ENCODE results near the gene HES7.

DNA sequence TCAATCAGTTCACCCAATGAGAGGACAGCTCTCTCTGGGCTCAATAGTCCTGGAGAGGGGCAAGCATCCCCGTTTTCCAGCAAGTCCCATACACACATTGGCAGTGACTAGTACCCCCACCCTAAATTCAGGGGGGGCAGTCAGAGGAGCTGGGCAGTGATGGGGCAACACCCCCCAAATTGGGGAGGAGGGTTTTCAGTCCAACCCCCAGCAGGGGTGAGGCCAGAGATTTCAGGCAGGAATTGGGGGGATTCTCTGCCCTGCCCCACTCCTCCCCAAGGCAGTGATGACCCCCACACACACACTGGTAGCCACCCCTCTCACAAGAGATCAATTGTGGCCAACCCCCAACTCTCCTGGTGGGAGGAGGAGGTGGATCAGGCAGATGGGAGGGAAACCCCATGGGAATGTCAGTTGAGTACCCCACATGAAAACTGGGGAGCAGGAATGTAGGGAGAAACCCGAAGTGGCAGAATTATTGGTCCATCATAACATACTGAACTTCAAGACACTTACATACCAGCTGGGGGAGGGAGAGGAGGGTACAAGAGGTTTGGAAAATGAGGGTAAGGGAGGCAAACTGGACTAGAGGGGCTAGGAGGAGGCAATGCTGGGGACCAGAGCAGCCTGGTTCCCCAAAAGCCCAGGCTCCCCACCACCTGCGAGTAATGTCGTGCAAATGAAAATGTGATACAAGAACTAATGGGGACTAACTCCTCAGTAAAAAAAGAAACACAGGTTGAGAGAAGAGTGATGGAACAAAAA lies 35.7 kb upstream of the HES7 start:
- no peak for TF ChIP-seq POLR2A (IDR thresholded peaks at IDR 0.05)
- TF ChIP-seq, protein P1, sequence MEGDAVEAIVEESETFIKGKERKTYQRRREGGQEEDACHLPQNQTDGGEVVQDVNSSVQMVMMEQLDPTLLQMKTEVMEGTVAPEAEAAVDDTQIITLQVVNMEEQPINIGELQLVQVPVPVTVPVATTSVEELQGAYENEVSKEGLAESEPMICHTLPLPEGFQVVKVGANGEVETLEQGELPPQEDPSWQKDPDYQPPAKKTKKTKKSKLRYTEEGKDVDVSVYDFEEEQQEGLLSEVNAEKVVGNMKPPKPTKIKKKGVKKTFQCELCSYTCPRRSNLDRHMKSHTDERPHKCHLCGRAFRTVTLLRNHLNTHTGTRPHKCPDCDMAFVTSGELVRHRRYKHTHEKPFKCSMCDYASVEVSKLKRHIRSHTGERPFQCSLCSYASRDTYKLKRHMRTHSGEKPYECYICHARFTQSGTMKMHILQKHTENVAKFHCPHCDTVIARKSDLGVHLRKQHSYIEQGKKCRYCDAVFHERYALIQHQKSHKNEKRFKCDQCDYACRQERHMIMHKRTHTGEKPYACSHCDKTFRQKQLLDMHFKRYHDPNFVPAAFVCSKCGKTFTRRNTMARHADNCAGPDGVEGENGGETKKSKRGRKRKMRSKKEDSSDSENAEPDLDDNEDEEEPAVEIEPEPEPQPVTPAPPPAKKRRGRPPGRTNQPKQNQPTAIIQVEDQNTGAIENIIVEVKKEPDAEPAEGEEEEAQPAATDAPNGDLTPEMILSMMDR (IDR thresholded peaks at IDR 0.05) = no peak
- no peak for TF ChIP-seq EP300 (IDR thresholded peaks at IDR 0.05)

All from ovary (tissue), 3 donors.